HL-60 (cell line): ENCODE results near the gene PDE3A.

Experiments used
- DNase-seq, 2 experiments: peaks; one replicate each; pipeline ENCODE4 v3.0.0-alpha.2; 2010 to 2020; ENCODE audit warnings: low read depth in 1 of 2, low spot score in 1 of 2
- H3K27ac ChIP-seq: fragments of 250-450 bp; sonication (Bioruptor Pico); replicated peaks from 2 replicates; pipeline ENCODE4 v1.5.1; 2020; ENCODE audit warnings: mild to moderate bottlenecking, moderate library complexity
- H3K27me3 ChIP-seq: fragments of 250-450 bp; sonication (Bioruptor Pico); 2 replicates; pipeline ENCODE4 v1.5.1; 2021; ENCODE audit warnings: mild to moderate bottlenecking, moderate library complexity; ENCODE audit not compliant: insufficient read depth, poor library complexity, severe bottlenecking
- H3K4me3 ChIP-seq: replicated peaks from 2 replicates; pipeline ENCODE4 v1.5.1; 2011; ENCODE audit warnings: mild to moderate bottlenecking, control low read depth, low read length; ENCODE audit not compliant: insufficient read depth
- CTCF ChIP-seq: IDR thresholded peaks from one replicate; pipeline ENCODE4 v1.5.1; 2011; ENCODE audit warnings: low read length, control low read depth, inconsistent platforms; ENCODE audit not compliant: insufficient read depth
- GABPA ChIP-seq: IDR thresholded peaks from 2 replicates; pipeline ENCODE4 v1.6.1; 2012; ENCODE audit warnings: low read depth
- POLR2AphosphoS5 ChIP-seq: IDR thresholded peaks from 2 replicates; pipeline ENCODE4 v1.6.1; 2012; ENCODE audit warnings: low read depth
- REST ChIP-seq: IDR thresholded peaks from 2 replicates; pipeline ENCODE4 v1.6.1; 2012; ENCODE audit warnings: low read depth; ENCODE audit not compliant: insufficient replicate concordance
- SPI1 ChIP-seq: IDR thresholded peaks from 2 replicates; pipeline ENCODE4 v1.6.1; 2012; ENCODE audit warnings: low read depth, mild to moderate bottlenecking, borderline replicate concordance

Gene PDE3A

GRCh38 chr12:20628999-20629398 is 260.7 kb downstream of the PDE3A start:
- Histone ChIP-seq H3K4me3 (no peak overlapping the region), H3K27me3 (no peaks in the 10 kb centered on the region), H3K27ac (no peak overlapping the region)
- TF ChIP-seq REST: no peak
- no peak for TF ChIP-seq CTCF
- TF ChIP-seq POLR2AphosphoS5: no peak
- TF ChIP-seq GABPA: no peak
- no peak for TF ChIP-seq SPI1
- no peak for DNase-seq

- H3K27me3 ChIP-seq: no peaks in the 10 kb centered on the region
- no peak overlapping the region for H3K4me3 ChIP-seq
- no peak for DNase-seq
- no peak overlapping the region for H3K27ac ChIP-seq
- TF ChIP-seq POLR2AphosphoS5: no peak
- TF ChIP-seq CTCF: no peak
- no peak for TF ChIP-seq REST
- TF ChIP-seq SPI1: no peak
- TF ChIP-seq GABPA: no peak
Observed at GRCh38 chr12:20629414-20630156, 261.2 kb downstream of the PDE3A start.

- DNase-seq: no peak
- TF ChIP-seq REST (no peak), SPI1 (no peak), POLR2AphosphoS5 (no peak), GABPA (no peak), CTCF (no peak)
- Histone ChIP-seq H3K27ac (no peak overlapping the region), H3K27me3 (no peaks in the 10 kb centered on the region), H3K4me3 (no peak overlapping the region)
Observed at GRCh38 chr12:20631711-20632110, 263.4 kb downstream of the PDE3A start.
